Measurements from ENCODE around the gene COBLL1.
A peak's percentile ranks its signal among the peaks of the same experiment; 100 is the strongest.
"Not testable (repeated sequence)": the region's sequence is repeated elsewhere in the genome, so short reads cannot be mapped to it uniquely, and the experiment has no call there.

COBLL1 gene

GRCh38 chr2:164710837-164711765 is 130.5 kb downstream of the COBLL1 start:
- no peaks in the 10 kb centered on the region for H3K36me3 Mint-ChIP-seq (ENCODE audit: insufficient read depth)
- H3K4me1 Mint-ChIP-seq (ENCODE audit: low read depth in 2 of 2) = no peaks in the 10 kb centered on the region
- DNase-seq (no peak), ATAC-seq (replicated peaks) (no peak)
- H3K27me3 Mint-ChIP-seq = no peaks in the 10 kb centered on the region
- H3K4me3 Mint-ChIP-seq = no peak overlapping the region
- peaks cover 0 to 8% of the 10 kb centered on the region in 2 donors for H3K9me3 Mint-ChIP-seq
- no peak overlapping the region for H3K27ac Mint-ChIP-seq

GRCh38 chr2:164710252-164710836 is 131.3 kb downstream of the COBLL1 start:
- H3K27ac Mint-ChIP-seq; H3K4me3 Mint-ChIP-seq; ATAC-seq (replicated peaks); DNase-seq; H3K9me3 Mint-ChIP-seq; H3K4me1 Mint-ChIP-seq (ENCODE audit: low read depth in 2 of 2); H3K36me3 Mint-ChIP-seq (ENCODE audit: insufficient read depth); H3K27me3 Mint-ChIP-seq: not testable (repeated sequence)

DNA sequence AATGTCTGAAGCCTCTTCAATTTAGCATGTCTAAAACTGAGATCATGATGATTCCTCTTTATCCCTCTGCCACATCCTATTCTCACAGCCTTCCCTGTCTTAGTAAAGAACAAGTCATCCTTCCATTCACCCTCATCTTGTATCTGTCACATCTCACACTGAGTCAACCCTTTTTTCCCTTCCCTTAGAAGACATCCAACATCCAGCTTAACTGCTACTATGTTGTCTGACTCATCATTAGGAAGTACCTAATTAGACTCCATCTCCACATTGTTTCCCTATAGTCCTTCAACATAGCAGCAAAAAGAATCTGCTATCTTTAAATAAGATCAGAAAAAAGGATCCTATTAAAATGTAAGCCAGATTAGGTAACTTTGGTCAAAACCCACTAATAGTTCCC is 135.1 kb downstream of the COBLL1 start:
- no peaks in the 10 kb centered on the region for H3K27me3 Mint-ChIP-seq
- no peak for ATAC-seq (replicated peaks)

GRCh38 chr2:164705412-164706167 is 136.0 kb downstream of the COBLL1 start:
- H3K4me1 Mint-ChIP-seq (ENCODE audit: low read depth in 2 of 2) = no peaks in the 10 kb centered on the region
- peaks cover 0 to 8% of the 10 kb centered on the region in 2 donors for H3K9me3 Mint-ChIP-seq
- no peaks in the 10 kb centered on the region for H3K36me3 Mint-ChIP-seq (ENCODE audit: insufficient read depth)
- no peak overlapping the region for H3K4me3 Mint-ChIP-seq
- no peak for DNase-seq
- ATAC-seq (replicated peaks) = no peak
- no peak overlapping the region for H3K27ac Mint-ChIP-seq
- no peaks in the 10 kb centered on the region for H3K27me3 Mint-ChIP-seq

More for the DNA sequence above, 135.1 kb downstream of the COBLL1 start:
- no peak overlapping the region for H3K27ac Mint-ChIP-seq
- H3K4me1 Mint-ChIP-seq (ENCODE audit: low read depth in 2 of 2) = no peaks in the 10 kb centered on the region
- H3K4me3 Mint-ChIP-seq = no peak overlapping the region
- peaks cover 0 to 8% of the 10 kb centered on the region in 2 donors for H3K9me3 Mint-ChIP-seq
- DNase-seq = no peak
- no peaks in the 10 kb centered on the region for H3K36me3 Mint-ChIP-seq (ENCODE audit: insufficient read depth)

DNA sequence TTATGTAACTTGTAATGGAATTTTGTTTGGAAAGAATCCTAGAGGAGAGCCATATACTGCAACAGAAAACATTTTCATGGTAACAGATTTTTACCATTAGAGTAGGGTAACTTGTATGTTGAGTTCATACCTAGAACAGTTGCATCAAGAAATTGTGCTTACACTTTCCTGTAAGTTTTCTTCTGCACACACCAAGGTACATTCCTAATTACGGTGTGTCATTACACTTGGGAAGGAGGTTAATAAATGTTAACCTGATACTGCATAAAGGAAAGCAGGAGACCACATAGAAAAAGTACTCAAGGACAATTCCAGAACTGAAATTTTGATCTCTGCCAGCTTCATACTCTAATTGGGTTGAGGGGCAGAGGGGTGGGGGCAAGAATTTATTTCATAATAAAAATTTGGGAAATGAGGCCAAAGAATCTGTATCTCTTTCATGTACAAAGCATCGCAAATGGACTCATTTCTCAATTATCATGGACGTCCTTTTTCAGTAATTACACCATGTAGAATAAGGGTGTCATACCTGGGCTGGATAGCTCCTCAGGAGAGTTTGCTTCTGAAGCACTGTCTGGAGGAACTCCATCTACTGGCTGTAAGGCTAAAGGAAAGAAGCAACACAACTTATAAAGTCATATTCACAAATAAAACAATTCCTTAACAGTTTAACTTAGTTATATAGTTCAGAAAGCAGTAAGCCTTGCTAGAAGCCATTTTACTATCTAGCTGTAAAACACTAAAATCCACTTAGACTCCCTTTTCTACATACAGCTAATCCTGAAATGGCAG is 137.5 kb downstream of the COBLL1 start:
- H3K36me3 Mint-ChIP-seq (ENCODE audit: insufficient read depth) = no peaks in the 10 kb centered on the region
- no peaks in the 10 kb centered on the region for H3K27me3 Mint-ChIP-seq
- H3K4me3 Mint-ChIP-seq = no peak overlapping the region
- H3K27ac Mint-ChIP-seq = no peak overlapping the region
- H3K9me3 Mint-ChIP-seq = peaks cover 0 to 8% of the 10 kb centered on the region in 2 donors
- ATAC-seq (replicated peaks) (no peak), DNase-seq (no peak)
- no peaks in the 10 kb centered on the region for H3K4me1 Mint-ChIP-seq (ENCODE audit: low read depth in 2 of 2)

- H3K27ac Mint-ChIP-seq = no peak overlapping the region
- no peak for ATAC-seq (replicated peaks)
- H3K9me3 Mint-ChIP-seq = peaks cover 0 to 4% of the 10 kb centered on the region in 2 donors
- H3K4me3 Mint-ChIP-seq = no peak overlapping the region
- H3K36me3 Mint-ChIP-seq (ENCODE audit: insufficient read depth) = no peaks in the 10 kb centered on the region
- H3K4me1 Mint-ChIP-seq (ENCODE audit: low read depth in 2 of 2) = no peaks in the 10 kb centered on the region
- H3K27me3 Mint-ChIP-seq = no peaks in the 10 kb centered on the region
- no peak for DNase-seq
Observed at GRCh38 chr2:164701565-164701964, 140.1 kb downstream of the COBLL1 start.

DNA sequence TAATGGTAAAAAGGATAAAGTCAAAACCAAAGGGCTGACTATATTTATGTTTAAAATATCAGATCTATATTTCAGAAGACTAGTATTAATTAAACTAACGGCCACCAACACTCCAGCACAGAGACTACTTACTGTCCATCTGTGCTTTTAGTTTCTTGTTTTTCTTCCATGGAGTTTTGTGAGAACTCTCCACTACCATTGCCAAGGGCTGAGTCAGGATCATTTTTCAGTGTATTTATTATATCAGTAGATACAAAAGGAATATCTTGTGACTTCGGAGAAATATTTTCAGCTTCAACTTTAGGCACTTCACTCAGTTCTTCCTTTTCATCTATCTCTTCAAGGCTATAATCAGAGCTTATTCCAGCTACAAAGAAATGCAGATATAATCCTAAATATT is 141.2 kb downstream of the COBLL1 start:
- no peak overlapping the region for H3K27ac Mint-ChIP-seq
- no peak for ATAC-seq (replicated peaks)
- no peaks in the 10 kb centered on the region for H3K27me3 Mint-ChIP-seq
- H3K4me1 Mint-ChIP-seq (ENCODE audit: low read depth in 2 of 2) = no peaks in the 10 kb centered on the region
- H3K9me3 Mint-ChIP-seq = no peaks in the 10 kb centered on the region
- no peaks in the 10 kb centered on the region for H3K36me3 Mint-ChIP-seq (ENCODE audit: insufficient read depth)
- DNase-seq = no peak
- no peak overlapping the region for H3K4me3 Mint-ChIP-seq

DNA sequence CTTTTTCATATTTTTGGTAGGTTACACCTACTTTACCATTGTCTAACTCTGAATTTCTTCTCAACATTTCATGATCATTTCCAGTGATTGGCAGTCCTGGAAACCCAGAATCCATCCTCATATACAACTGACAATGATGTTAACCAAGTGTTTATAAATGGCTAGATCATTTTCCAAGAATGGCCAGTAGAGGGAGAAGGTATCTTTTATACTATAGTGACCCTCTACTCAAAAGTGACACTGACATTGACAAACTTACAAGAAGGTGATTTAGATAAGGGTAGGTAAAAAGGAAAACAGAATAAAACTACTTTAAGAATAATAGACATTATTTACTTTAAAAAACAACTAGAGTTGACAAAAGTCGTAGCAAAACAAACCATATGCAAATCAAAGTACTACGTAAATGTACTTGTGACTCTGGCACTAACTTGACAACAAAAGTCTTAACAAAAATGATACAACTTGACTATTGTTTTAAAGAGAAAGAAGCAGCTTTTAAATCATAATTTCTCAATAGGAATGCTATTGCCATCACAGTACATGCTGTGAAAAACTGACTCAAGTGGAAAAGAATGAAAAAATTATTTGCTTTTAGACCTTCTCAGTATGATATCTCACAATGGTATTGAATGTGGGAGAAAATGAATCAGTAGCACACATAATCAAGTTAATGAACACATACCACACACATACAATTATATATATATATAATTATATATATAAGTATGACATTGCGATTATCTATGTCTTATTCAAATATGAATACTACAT is 143.7 kb downstream of the COBLL1 start:
- Mint-ChIP-seq H3K27ac (no peak overlapping the region), H3K9me3 (no peaks in the 10 kb centered on the region), H3K36me3 (ENCODE audit: insufficient read depth) (no peaks in the 10 kb centered on the region), H3K27me3 (no peaks in the 10 kb centered on the region), H3K4me3 (no peak overlapping the region), H3K4me1 (ENCODE audit: low read depth in 2 of 2) (no peaks in the 10 kb centered on the region)
- ATAC-seq (replicated peaks) (no peak), DNase-seq (no peak)

GRCh38 chr2:164696634-164697033 is 145.0 kb downstream of the COBLL1 start:
- no peaks in the 10 kb centered on the region for H3K27me3 Mint-ChIP-seq
- no peak overlapping the region for H3K27ac Mint-ChIP-seq
- no peak for DNase-seq
- H3K4me1 Mint-ChIP-seq (ENCODE audit: low read depth in 2 of 2) = no peaks in the 10 kb centered on the region
- no peaks in the 10 kb centered on the region for H3K36me3 Mint-ChIP-seq (ENCODE audit: insufficient read depth)
- H3K9me3 Mint-ChIP-seq = no peaks in the 10 kb centered on the region
- no peak overlapping the region for H3K4me3 Mint-ChIP-seq
- no peak for ATAC-seq (replicated peaks)

DNA sequence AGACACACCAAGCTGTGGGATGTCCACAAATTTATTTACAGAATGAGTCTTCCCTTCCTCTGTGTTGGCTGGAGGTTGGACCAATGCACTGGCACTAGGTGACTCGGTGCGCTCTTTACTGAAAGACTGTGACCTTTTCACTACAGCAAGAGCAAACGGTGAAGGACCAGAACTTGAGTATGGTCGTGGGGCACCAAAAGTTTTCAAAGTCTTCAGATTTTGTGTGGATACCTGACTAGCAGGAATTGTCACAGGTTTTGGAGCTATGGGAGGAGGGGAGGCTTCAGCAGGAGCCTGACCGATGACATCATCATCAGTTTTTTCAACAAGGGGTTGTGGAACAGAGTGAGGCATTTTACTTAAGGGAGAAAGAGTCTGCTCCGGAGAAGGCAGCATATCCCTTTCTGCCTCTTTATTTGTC is 147.3 kb downstream of the COBLL1 start:
- ATAC-seq (replicated peaks) (no peak), DNase-seq (no peak)
- Mint-ChIP-seq H3K4me3 (no peak overlapping the region), H3K4me1 (ENCODE audit: low read depth in 2 of 2) (no peaks in the 10 kb centered on the region), H3K9me3 (peaks cover 0 to 2% of the 10 kb centered on the region in 2 donors), H3K36me3 (ENCODE audit: insufficient read depth) (no peaks in the 10 kb centered on the region), H3K27me3 (no peaks in the 10 kb centered on the region), H3K27ac (peak overlapping the region in 1 of 2 donors; percentile 46)

DNA sequence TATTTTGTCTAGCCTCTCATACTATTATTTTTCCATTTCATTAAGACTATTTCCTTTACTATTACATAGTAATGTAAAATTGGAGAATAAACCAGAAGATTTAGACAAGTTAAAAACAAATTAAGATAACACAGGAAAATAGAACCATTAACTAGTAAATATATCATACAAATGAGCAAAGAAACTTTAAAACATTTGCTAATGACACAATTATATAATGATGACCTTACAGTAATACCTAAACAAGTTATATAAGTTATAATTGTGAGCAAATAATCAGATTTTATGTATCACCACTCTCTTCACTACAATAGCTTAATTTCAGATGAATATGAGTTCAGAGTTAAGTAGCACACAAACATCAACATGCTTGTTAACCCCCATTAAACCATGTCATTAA is 147.8 kb downstream of the COBLL1 start:
- H3K4me3 Mint-ChIP-seq = no peak overlapping the region

GRCh38 chr2:164693390-164693789 is 148.2 kb downstream of the COBLL1 start:
- Mint-ChIP-seq H3K27me3 (no peaks in the 10 kb centered on the region), H3K4me1 (ENCODE audit: low read depth in 2 of 2) (no peaks in the 10 kb centered on the region), H3K9me3 (peaks cover 0 to 2% of the 10 kb centered on the region in 2 donors), H3K4me3 (no peak overlapping the region), H3K27ac (no peak overlapping the region), H3K36me3 (ENCODE audit: insufficient read depth) (no peaks in the 10 kb centered on the region)
- no peak for ATAC-seq (replicated peaks)
- no peak for DNase-seq

More for the DNA sequence above, 147.8 kb downstream of the COBLL1 start:
- no peaks in the 10 kb centered on the region for H3K27me3 Mint-ChIP-seq
- H3K9me3 Mint-ChIP-seq = peaks cover 0 to 2% of the 10 kb centered on the region in 2 donors
- no peak overlapping the region for H3K27ac Mint-ChIP-seq
- DNase-seq (no peak), ATAC-seq (replicated peaks) (no peak)
- no peaks in the 10 kb centered on the region for H3K36me3 Mint-ChIP-seq (ENCODE audit: insufficient read depth)
- no peaks in the 10 kb centered on the region for H3K4me1 Mint-ChIP-seq (ENCODE audit: low read depth in 2 of 2)
